Uterus (tissue), 4 donors: Measurements from ENCODE around the gene PRKAG2. TPM values are rescaled to one million over a fixed set of nuclear protein-coding genes. Genes with fewer than 3 reads are reported as not detected.

ENCODE experiments used
- DNase-seq, 2 donors: peaks; one replicate each; pipeline ENCODE4 v3.0.0-alpha.2; 2019 to 2020
- H3K27ac ChIP-seq, 2 donors: fragments of 200-600 bp; sonication (generic); 1 replicate in 1 of 2; 2 replicates in 1 of 2; pipeline ENCODE4 v1.5.1; 2016 to 2018
- H3K27me3 ChIP-seq, 2 donors: fragments of 200-600 bp; sonication (generic); one replicate each; pipeline ENCODE4 v1.5.1; 2018 to 2019; ENCODE audit warnings: control low read depth in 1 of 2
- H3K36me3 ChIP-seq, 2 donors: fragments of 200-600 bp; sonication (generic); one replicate each; pipeline ENCODE4 v1.5.1; 2019; ENCODE audit warnings: control low read depth in 1 of 2
- H3K4me1 ChIP-seq, 2 donors: fragments of 200-600 bp; sonication (generic); one replicate each; pipeline ENCODE4 v1.5.1; 2018 to 2019; ENCODE audit warnings: control low read depth in 1 of 2
- H3K4me3 ChIP-seq, 2 donors: fragments of 200-600 bp; sonication (generic); 1 replicate in 1 of 2; 2 replicates in 1 of 2; pipeline ENCODE4 v1.5.1; 2018 to 2019; ENCODE audit warnings: mild to moderate bottlenecking in 1 of 2
- H3K9me3 ChIP-seq, 2 donors: fragments of 200-600 bp; sonication (generic); one replicate each; pipeline ENCODE4 v1.5.1; 2019; ENCODE audit warnings: control low read depth in 1 of 2
- POLR2A ChIP-seq, 2 donors: fragments of 450-650 bp; IDR thresholded peaks; one replicate each; pipeline ENCODE4 v1.6.1; 2016; ENCODE audit warnings: antibody characterized with exemption in 2 of 2, mild to moderate bottlenecking in 1 of 2, moderate library complexity in 1 of 2
- intact Hi-C: fragments of 100-400 bp; cut with DNase I; formaldehyde crosslinking; loops from one replicate; pipeline ENCODE4 v1.15.1; 2023; ENCODE audit warnings: low total_unique reads
- total RNA-seq, 4 donors: library from RNA; depleted of rRNA in 3 of 4; stranded (reverse); fragments of >200 nt in 3 of 4; gene quantifications; one replicate each; pipeline versions ENCODE4 v1.1.0 to v1.2.4, GENCODE V29; 2014 to 2023
- TF ChIP-seq, protein P1 (sequence below), 4 experiments: fragments of 200-600 bp in 2 of 4; fragments of 450-650 bp in 2 of 4; sonication (generic) in 2 of 4; IDR thresholded peaks; one replicate each; pipeline ENCODE4 v1.5.1; 2016 to 2019; ENCODE audit warnings: antibody characterized with exemption in 4 of 4, mild to moderate bottlenecking in 2 of 4, moderate library complexity in 1 of 4
- donor health status: DM: yes; HTN: yes; CAD: no.

Gene PRKAG2
- total RNA-seq, 4 donors from 2014 or later = 15.1 to 66.2 (median 33.6) TPM

DNA sequence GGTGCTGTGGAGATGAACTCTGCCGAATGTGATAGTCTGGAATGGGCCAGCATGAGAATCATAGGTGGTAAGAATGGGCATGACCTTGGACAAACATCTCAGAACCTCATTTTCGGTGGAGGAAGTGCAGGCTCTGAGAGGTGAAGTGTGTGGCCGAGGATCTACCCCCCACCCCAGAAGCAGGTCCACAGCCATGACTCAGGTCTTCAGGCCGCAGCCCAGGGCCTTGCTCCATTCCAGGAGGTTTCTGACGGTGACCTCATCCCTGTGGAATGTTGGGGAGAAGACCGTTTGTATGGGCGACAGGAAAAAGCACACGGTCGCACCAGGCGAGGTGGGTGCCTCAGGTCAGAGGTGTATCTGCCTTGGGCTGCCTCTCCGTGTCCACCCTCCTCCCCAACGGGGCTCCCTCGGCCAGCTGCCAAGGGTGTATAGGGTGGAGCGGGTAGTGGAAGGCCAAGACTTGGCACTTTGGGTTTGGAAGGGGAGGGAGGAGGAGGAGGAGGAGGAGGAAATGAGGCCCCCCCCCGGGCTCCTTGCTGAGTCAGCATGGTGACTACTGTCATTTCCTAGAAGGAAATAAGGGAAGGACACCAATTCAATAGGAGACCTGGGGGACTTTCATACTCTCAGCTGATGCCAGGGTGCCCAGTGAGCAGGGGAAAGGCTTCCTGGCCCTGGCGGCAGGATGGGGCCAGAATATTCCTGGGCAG is 189.2 kb downstream of the PRKAG2 start:
- peak; percentile 80 to 88 for DNase-seq
- Histone ChIP-seq H3K27ac (peak overlapping the region; percentile 57 to 70), H3K9me3 (no peaks in the 10 kb centered on the region), H3K4me1 (peaks cover 0 to 6% of the 10 kb centered on the region in 2 donors), H3K27me3 (no peaks in the 10 kb centered on the region), H3K4me3 (no peak overlapping the region), H3K36me3 (no peaks in the 10 kb centered on the region)
- no peak for TF ChIP-seq POLR2A (IDR thresholded peaks at IDR 0.05)
- TF ChIP-seq, protein P1, sequence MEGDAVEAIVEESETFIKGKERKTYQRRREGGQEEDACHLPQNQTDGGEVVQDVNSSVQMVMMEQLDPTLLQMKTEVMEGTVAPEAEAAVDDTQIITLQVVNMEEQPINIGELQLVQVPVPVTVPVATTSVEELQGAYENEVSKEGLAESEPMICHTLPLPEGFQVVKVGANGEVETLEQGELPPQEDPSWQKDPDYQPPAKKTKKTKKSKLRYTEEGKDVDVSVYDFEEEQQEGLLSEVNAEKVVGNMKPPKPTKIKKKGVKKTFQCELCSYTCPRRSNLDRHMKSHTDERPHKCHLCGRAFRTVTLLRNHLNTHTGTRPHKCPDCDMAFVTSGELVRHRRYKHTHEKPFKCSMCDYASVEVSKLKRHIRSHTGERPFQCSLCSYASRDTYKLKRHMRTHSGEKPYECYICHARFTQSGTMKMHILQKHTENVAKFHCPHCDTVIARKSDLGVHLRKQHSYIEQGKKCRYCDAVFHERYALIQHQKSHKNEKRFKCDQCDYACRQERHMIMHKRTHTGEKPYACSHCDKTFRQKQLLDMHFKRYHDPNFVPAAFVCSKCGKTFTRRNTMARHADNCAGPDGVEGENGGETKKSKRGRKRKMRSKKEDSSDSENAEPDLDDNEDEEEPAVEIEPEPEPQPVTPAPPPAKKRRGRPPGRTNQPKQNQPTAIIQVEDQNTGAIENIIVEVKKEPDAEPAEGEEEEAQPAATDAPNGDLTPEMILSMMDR (IDR thresholded peaks at IDR 0.05) = no peak
- intact Hi-C loops = no loop called here

DNA sequence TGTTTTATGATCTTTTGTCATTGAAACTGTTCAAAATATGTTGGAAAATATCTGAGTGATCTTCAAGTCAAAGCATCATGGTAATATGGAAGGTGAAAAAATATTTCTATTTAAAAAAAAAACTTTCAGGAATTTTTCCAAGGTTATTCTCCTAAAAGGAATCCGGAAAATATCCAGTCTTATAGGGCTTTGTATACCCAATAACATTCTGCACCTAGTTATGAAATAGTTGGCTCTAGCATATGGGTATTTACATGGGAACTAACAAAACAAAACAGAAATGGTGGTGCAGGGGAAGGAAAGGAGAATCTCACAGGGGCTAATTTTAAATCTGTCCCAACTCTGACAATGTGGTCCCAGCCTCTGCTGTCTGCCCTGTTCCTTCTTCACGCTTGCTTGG is 190.1 kb downstream of the PRKAG2 start:
- Histone ChIP-seq H3K4me3 (no peak overlapping the region), H3K27ac (peak overlapping the region; percentile 57 to 70), H3K36me3 (no peaks in the 10 kb centered on the region), H3K9me3 (no peaks in the 10 kb centered on the region), H3K4me1 (peaks cover 0 to 6% of the 10 kb centered on the region in 2 donors), H3K27me3 (no peaks in the 10 kb centered on the region)
- intact Hi-C loops = no loop called here
- DNase-seq = no peak
- TF ChIP-seq, protein P1 (IDR thresholded peaks at IDR 0.05) = no peak
- TF ChIP-seq POLR2A (IDR thresholded peaks at IDR 0.05) = no peak

DNA sequence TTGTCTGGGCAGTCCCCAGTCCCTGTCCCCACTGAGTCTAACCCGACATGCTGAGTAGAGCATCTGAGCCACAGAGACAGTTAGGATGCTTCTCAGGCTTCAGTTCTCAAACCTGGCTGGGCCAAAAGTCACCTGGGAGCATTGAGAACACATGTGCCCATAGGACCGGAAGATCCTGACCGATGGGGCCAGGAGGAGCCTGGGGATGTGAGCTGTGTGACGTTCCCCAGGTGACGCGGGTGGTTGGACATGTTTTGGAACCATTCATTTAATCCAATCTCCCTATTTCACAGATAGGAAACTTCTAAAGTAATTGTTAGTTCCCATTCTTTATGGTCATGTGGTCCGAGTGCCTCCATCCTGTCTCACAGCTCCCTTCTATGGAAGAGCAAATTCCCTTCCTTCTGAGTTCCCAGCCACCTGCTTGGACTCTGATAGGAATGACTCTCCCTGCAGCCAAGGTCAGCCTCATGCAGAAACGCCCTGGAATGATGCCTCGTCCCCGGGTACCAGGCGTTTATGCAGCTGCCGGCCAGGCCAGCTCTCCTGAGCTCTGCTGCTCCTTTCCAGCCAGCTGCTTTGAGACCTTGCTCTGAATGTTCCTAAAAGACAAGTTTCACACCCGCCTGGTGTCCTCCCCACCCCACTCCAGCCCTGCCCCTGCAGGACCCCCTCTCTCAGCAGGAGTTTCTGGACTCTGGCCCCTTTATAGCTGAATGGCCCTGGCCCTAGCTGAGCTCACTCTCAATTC is 190.7 kb downstream of the PRKAG2 start:
- H3K4me1 ChIP-seq = peaks cover 0 to 6% of the 10 kb centered on the region in 2 donors
- intact Hi-C loops = no loop called here
- no peak for DNase-seq

DNA sequence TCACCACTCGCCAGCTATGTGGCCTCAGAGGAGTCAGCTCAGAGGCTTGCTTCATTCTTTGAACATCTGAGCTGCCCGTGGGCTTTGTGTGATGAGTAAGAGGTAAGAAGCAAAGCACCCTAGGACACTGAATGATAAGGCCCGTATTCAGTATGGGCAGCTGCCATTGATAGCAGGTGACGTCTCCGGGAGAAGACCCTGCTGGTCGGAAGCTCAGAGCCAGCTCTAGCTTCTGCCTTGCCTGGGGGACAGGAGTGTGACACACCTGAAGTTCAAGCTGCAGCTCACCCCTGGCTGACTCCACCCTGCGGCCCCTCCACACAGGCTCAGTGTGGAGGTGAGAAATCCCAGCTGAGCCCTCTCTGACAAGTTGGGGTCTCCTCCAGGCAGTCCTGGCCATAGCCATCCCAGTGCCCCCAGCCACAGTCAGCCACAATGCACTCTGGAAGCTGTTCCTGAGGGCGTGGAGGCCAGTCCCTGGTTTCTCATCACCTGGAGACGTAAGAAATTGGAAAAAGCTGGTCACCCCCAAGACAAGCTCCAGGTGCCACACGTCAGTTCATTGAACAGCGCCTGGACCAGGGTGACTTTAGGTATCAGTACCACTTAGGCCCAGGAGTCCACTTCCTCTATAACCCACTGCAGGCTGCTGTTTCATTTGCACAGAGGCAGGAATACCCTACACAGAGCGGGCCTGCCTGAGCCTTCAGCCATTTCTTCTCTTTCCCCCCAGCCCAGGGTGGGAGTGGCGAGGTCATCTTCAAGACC is 192.3 kb downstream of the PRKAG2 start:
- no peak overlapping the region for H3K27ac ChIP-seq
- peaks cover 0 to 6% of the 10 kb centered on the region in 2 donors for H3K4me1 ChIP-seq
- intact Hi-C loops = no loop called here
- no peak for DNase-seq
- no peak overlapping the region for H3K4me3 ChIP-seq
- no peaks in the 10 kb centered on the region for H3K9me3 ChIP-seq
- no peaks in the 10 kb centered on the region for H3K27me3 ChIP-seq
- TF ChIP-seq, protein P1 (IDR thresholded peaks at IDR 0.05) = no peak
- TF ChIP-seq POLR2A (IDR thresholded peaks at IDR 0.05) = no peak
- no peaks in the 10 kb centered on the region for H3K36me3 ChIP-seq

More for the DNA sequence above, 190.7 kb downstream of the PRKAG2 start:
- Histone ChIP-seq H3K9me3 (no peaks in the 10 kb centered on the region), H3K36me3 (no peaks in the 10 kb centered on the region), H3K27ac (peak overlapping the region in 1 of 2 donors; percentile 11), H3K27me3 (no peaks in the 10 kb centered on the region), H3K4me3 (no peak overlapping the region)
- TF ChIP-seq, protein P1 (IDR thresholded peaks at IDR 0.05) = no peak
- no peak for TF ChIP-seq POLR2A (IDR thresholded peaks at IDR 0.05)
